Measurements from ENCODE around the gene ZNF140. TPM values are rescaled to one million over a fixed set of nuclear protein-coding genes. Genes with fewer than 3 reads are reported as not detected.

The ZNF140 gene
- total RNA-seq = 10 to 100 TPM in 2 of 4 donors, 1 to 10 TPM in 2; 5.4 to 14.5 (median 9.0) TPM

- Histone ChIP-seq H3K4me3 (peak within 1 kb of the TSS; percentile 88 to 94 (median 91)), H3K27ac (peak within 1 kb of the TSS; percentile 95 to 98 (median 96)), H3K9me3 (peaks cover 0 to 73% (median 50%) of the 10 kb centered on the region in 3 donors), H3K27me3 (no peaks in the 10 kb centered on the region), H3K4me1 (peaks cover 4 to 12% of the 10 kb centered on the region in 2 donors), H3K36me3 (peaks cover 18 to 43% of the 10 kb centered on the region in 2 donors)
- ATAC-seq = peak; percentile 82 to 84
- in situ Hi-C loops (cut with MboI; ENCODE audit: low sequenced_read_pairs in 4 of 4) = loop anchor here in 2 of 4 donors (5.0 kb wide), 2 partner anchors 38 to 47 kb away; no protein-coding TSS in a partner anchor
- intact Hi-C loops (cut with DNase I; ENCODE audit: low total_unique reads) = loop anchor here (1.0 to 2.0 kb wide), 8 partner anchors 43 to 394 kb away; partner anchors contain the start of genes CHFR, POLE, PXMP2 and ZNF10
- DNase-seq = peak; percentile 92 to 94
- TF ChIP-seq POLR2A (IDR thresholded peaks at IDR 0.05) = peak; percentile 53 to 61
- TF ChIP-seq CTCF (IDR thresholded peaks at IDR 0.05 in 4 of 5, conservative IDR thresholded peaks at IDR 0.05 in 1 of 5) = peak; percentile 14 to 42 (median 36)
Observed at GRCh38 chr12:133080368-133081158, at the start of gene ZNF140. ZNF140 (plus strand) TSS chr12:133080923; CDS start chr12:133081321, 398 bp downstream.

- peaks cover 14 to 39% of the 10 kb centered on the region in 2 donors for H3K36me3 ChIP-seq
- H3K4me1 ChIP-seq = peaks cover 11 to 12% of the 10 kb centered on the region in 2 donors
- H3K9me3 ChIP-seq = peaks cover 4 to 61% (median 9%) of the 10 kb centered on the region in 3 donors
- peak in 2 of 5 experiments; percentile 23 to 47 for TF ChIP-seq CTCF (IDR thresholded peaks at IDR 0.05 in 4 of 5, conservative IDR thresholded peaks at IDR 0.05 in 1 of 5)
- TF ChIP-seq POLR2A (IDR thresholded peaks at IDR 0.05) = peak; percentile 60 to 61
- intact Hi-C loops (cut with DNase I; ENCODE audit: low total_unique reads) = loop anchor here (1.0 kb wide), 6 partner anchors 43 to 150 kb away; partner anchors contain the start of genes CHFR, ZNF10, ZNF140 and ZNF26
- peak; percentile 93 to 94 for DNase-seq
- H3K4me3 ChIP-seq = peak within 1 kb of the TSS; percentile 74 to 90 (median 80)
- in situ Hi-C loops (cut with MboI; ENCODE audit: low sequenced_read_pairs in 4 of 4) = loop anchor here in 1 of 4 donors (5.0 kb wide), 1 partner anchor 50 kb away; the partner anchor contains the start of gene ZNF26
- H3K27ac ChIP-seq = peak within 1 kb of the TSS; percentile 83 to 97 (median 91)
- peak; percentile 96 to 99 for ATAC-seq
- H3K27me3 ChIP-seq = no peaks in the 10 kb centered on the region
Observed at GRCh38 chr12:133037207-133038005, 43.3 kb upstream of the ZNF140 start, which contains the start of gene ZNF84. ZNF84 (plus strand) TSS chr12:133037509; CDS start chr12:133041468, 3,959 bp downstream.

- ATAC-seq (no peak), DNase-seq (no peak)
- in situ Hi-C loops (cut with MboI; ENCODE audit: low sequenced_read_pairs in 4 of 4) = loop anchor here in 1 of 4 donors (5.0 kb wide), 1 partner anchor 51 kb away; the partner anchor contains the start of gene ZNF26
- Histone ChIP-seq H3K27me3 (no peaks in the 10 kb centered on the region), H3K4me1 (peaks cover 11 to 12% of the 10 kb centered on the region in 2 donors), H3K36me3 (peaks cover 14 to 47% of the 10 kb centered on the region in 2 donors), H3K4me3 (peak overlapping the region; percentile 74 to 90 (median 80)), H3K27ac (peak overlapping the region; percentile 83 to 97 (median 91)), H3K9me3 (peaks cover 4 to 65% (median 13%) of the 10 kb centered on the region in 3 donors)
- TF ChIP-seq POLR2A (IDR thresholded peaks at IDR 0.05) (no peak), CTCF (IDR thresholded peaks at IDR 0.05 in 4 of 5, conservative IDR thresholded peaks at IDR 0.05 in 1 of 5) (no peak)
- intact Hi-C loops (cut with DNase I; ENCODE audit: low total_unique reads) = no loop called here
Observed at GRCh38 chr12:133038118-133038709, 42.5 kb upstream of the ZNF140 start.

GRCh38 chr12:133046698-133047097, 34.0 kb upstream of the ZNF140 start:
- intact Hi-C loops (cut with DNase I; ENCODE audit: low total_unique reads) = no loop called here

More at GRCh38 chr12:133046698-133047097, 34.0 kb upstream of the ZNF140 start:
- in situ Hi-C loops (cut with MboI; ENCODE audit: low sequenced_read_pairs in 4 of 4) = no loop called here
- TF ChIP-seq POLR2A (IDR thresholded peaks at IDR 0.05) (no peak), CTCF (IDR thresholded peaks at IDR 0.05 in 4 of 5, conservative IDR thresholded peaks at IDR 0.05 in 1 of 5) (no peak)
- DNase-seq (no peak), ATAC-seq (no peak)
- peak overlapping the region in 1 of 4 donors; percentile 30 for H3K4me3 ChIP-seq
- no peaks in the 10 kb centered on the region for H3K4me1 ChIP-seq
- no peak overlapping the region for H3K27ac ChIP-seq
- peaks cover 18 to 98% (median 69%) of the 10 kb centered on the region in 3 donors for H3K9me3 ChIP-seq
- H3K36me3 ChIP-seq = peaks cover 34 to 100% of the 10 kb centered on the region in 2 donors
- peaks cover 0 to 4% (median 0%) of the 10 kb centered on the region in 3 donors for H3K27me3 ChIP-seq
